ENCODE measurements around the gene AVL9. TPM values are rescaled to one million over a fixed set of nuclear protein-coding genes. Genes with fewer than 3 reads are reported as not detected.

The AVL9 gene
- total and polyA plus RNA-seq, 2 of the 13 experiments (the other 11 are each of a cell fraction or from before 2014, with no cell fraction given), result 29.9 to 48.0 TPM

GRCh38 chr7:32495298-32496051 lies at the start of gene AVL9 (continued):
- peak; percentile 95; the same call in 1 of the 2 replicates for TF ChIP-seq GLI4 (CRISPR knock-in tag; IDR thresholded peaks at IDR 0.05; ENCODE audit: borderline replicate concordance)
- TF ChIP-seq ZNF687 (CRISPR knock-in tag; IDR thresholded peaks at IDR 0.05), result peak; percentile 95
- TF ChIP-seq RBM22 (optimal IDR thresholded peaks at IDR 0.05; ENCODE audit: low read length), result no peak
- TF ChIP-seq ZBTB49 (CRISPR knock-in tag; IDR thresholded peaks at IDR 0.05; ENCODE audit: borderline replicate concordance), result 0 out of 2 replicates have a peak, but pooled peaks have one; percentile 62
- peak; percentile 88 for TF ChIP-seq AKNA (CRISPR knock-in tag; IDR thresholded peaks at IDR 0.05; ENCODE audit: borderline replicate concordance)
- 0 out of 4 replicates have a peak, but pooled peaks of 1 of the 2 experiments have one; percentile 25 for TF ChIP-seq ATF4 (CRISPR knock-in tag; IDR thresholded peaks at IDR 0.05)
- no peak for TF ChIP-seq KDM1A (CRISPR knock-in tag; IDR thresholded peaks at IDR 0.05)
- peak; percentile 44 for TF ChIP-seq ZNF18 (CRISPR knock-in tag; IDR thresholded peaks at IDR 0.05; ENCODE audit: insufficient replicate concordance)
- TF ChIP-seq ZNF574 (CRISPR knock-in tag; IDR thresholded peaks at IDR 0.05), result peak; percentile 85

All from HepG2 (cell line).